ENCODE results near the gene CD74.
"Not testable (repeated sequence)": the region's sequence is repeated elsewhere in the genome, so short reads cannot be mapped to it uniquely, and the experiment has no call there.

The CD74 gene

GRCh38 chr5:150412319-150413175 is at the start of gene CD74:
CD74 (minus strand) TSS chr5:150412910; CDS start chr5:150412749, 161 bp downstream.
- DNase-seq = peak; percentile 87 to 90

DNA sequence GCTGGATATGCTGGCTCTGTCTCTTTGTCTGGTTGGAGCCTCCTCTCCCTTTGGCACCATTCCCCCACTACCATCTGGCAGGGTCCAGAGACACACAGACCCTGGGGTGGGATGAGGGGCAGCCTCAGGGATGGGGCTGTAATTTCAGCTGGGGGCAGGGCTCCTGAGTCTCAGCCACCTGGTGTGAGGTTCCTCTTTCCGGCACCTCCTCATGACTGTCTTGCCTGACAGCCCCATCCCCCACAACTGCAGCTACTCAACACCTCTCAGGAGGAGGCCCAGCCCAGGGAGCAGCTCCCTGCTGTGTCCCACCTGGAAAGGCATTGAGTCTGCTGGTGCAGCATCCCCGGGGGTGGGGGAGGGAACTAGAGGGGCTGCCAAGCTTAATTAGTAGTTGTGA is 48.5 kb upstream of the CD74 start:
- no peak for DNase-seq

DNA sequence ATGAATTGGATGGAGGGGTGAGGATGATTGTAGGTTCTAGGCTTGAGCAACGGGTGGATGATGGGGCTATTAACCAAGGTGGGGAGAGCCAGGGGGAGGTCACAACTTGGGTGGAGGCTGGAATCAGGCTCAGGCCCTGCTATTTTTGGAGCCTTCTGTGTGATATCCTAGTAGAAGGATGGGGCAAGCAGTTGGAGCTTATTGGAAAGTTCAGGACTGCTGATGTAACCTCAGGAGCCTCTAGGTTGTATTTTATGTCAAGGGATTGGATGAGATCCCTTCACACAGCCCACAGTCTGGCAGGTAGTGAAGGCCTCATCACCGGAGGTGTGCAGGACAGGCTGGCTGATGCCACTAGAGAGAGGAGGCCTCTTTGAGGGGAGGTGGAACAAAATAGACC is 48.1 kb upstream of the CD74 start:
- DNase-seq = no peak

DNA sequence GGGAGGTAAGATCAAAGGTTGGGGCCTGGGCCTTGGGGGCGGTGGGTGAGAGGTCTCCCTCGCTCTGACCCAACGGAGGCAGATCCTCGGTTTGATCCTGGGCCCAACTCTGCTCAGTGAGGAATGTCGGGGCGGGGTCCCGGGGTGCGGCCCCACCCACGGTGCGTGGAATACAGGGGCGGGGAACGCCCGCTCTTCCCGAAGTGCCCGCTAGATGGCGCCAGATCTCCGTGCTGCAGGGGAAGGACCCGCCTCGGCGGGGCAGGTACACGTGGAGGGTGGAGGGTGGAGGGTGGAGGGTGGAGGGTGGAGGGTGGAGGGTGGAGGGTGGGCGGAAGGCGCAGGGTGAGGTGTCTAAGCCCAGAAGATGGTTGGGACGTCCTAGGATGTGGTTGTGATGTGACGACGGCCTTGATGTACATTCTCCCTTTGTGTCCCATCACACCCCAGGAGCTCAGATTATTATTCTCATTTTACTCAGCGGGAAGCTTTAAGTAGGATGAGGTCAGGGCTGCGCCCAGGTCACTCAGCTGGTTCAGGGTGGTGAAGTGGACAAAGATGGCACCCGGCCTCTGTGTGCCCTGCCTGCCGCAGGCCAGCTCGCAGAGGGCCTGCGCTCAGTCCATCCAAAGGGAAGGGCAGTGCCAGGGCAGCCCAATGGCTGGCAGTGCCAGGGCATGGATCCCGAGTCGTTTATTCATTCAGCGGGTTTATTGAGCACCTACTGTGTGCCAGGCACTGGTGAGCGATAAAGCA is 46.3 kb upstream of the CD74 start:
- DNase-seq = peak; percentile 86 to 90

DNA sequence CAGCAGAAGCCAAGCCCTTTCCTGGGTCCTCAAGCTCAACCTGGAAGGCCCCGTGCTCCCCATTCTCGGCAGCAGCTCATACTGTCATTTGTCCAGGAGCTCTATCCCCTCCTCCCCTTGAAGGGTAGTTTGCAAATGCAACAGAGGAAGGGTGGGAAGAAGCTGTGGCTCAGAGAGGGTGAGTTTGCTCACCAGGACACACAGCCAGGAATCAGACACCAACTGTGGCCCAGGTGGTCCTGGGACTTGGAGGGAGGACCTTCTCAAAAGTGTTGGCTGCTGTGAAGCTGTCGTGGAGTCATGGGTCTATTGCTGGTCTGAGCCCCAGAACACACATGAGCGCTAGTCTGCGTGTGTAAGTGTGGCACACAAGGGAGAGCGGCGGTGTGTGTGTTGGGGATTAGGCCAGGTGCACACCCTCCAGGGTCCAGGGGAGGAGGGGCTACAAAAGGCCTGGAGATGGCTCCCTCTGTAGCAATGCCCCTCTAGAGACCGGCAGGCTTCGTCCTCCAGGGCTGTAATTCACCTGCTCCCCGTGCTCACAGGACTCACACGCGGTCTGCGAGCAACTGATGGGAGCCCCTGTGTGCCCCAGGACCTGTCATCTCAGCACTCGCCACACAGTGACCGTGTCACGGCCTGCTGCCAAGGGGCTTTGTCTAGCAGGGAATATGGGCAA is 45.0 kb upstream of the CD74 start:
- DNase-seq = no peak

GRCh38 chr5:150457121-150457520 is 44.4 kb upstream of the CD74 start:
- DNase-seq = no peak

- no peak for DNase-seq
Observed at GRCh38 chr5:150454492-150455229, 42.0 kb upstream of the CD74 start.

- not testable (repeated sequence) for DNase-seq
Observed at GRCh38 chr5:150454027-150454426, 41.3 kb upstream of the CD74 start.

GRCh38 chr5:150452914-150453313 is 40.2 kb upstream of the CD74 start:
- no peak for DNase-seq

DNA sequence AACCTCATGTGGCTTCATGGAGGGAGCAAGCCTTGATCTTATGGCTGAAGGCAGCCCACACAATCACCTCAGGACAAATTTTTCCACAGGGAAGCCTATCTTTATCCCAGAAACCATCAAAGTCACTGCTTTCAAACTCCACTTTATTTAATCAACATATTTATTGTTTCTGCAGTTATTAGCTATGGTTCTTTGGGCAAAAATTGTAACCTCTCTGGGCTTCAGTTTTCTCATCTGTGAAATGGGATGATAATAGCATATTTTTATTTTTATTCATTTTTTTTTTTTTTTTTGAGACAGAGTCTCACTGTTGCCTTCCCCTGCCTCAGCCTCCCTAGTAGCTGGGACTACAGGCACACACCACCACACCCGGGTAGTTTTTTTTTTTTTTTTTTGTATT is 38.9 kb upstream of the CD74 start:
- DNase-seq = no peak

DNA sequence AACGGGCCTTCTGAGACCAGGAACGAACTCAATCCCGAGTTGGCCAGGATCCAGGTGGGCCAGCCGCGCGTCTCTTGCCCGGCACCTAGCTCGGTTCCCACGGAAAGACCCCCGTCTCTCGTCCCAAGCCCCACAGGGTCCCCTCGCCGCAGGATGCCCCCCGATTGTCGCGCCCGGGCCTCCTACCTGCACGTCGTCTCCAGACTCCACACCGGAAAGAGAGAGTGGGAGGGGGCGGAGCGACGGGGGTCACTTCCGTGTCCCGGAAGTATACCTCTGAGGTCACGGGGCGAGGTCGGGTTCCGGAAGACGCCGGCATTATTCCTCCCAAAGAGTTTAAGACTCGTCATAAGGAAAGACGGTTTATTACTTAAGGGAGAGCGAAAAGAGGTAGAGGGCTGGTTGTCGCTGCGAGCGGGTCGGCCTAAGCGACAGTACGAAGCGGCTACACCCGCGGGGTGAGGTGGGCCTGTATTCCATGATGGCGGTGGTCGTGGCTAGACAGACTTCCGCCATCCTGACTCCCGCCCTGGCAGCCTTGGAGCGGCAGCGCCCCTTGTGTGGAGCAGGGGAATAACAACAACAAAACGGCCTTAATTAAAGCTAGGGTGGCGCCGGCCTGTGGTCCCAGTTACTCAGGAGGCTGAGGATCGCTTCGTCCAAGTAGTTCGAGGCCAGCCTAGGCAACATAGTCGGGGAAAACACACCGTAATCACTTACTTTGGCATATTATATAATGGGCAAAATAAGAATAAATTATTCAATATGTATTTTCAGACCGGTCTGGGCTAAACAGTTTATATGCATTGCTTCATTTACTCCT is 37.0 kb upstream of the CD74 start, which contains the start of gene RPS14:
Gene RPS14, minus strand, starts transcription at position 223 of the 823 bp plus-strand sequence. CDS start 2,006 bp downstream, outside the sequence.
- peak; percentile 96 for DNase-seq

GRCh38 chr5:150448952-150449516 is 36.3 kb upstream of the CD74 start:
- no peak for DNase-seq

- no peak for DNase-seq
Observed at GRCh38 chr5:150448334-150448733, 35.6 kb upstream of the CD74 start.

GRCh38 chr5:150447188-150447587 is 34.5 kb upstream of the CD74 start:
- no peak for DNase-seq

GRCh38 chr5:150446583-150446982 is 33.9 kb upstream of the CD74 start:
- DNase-seq = no peak

DNA sequence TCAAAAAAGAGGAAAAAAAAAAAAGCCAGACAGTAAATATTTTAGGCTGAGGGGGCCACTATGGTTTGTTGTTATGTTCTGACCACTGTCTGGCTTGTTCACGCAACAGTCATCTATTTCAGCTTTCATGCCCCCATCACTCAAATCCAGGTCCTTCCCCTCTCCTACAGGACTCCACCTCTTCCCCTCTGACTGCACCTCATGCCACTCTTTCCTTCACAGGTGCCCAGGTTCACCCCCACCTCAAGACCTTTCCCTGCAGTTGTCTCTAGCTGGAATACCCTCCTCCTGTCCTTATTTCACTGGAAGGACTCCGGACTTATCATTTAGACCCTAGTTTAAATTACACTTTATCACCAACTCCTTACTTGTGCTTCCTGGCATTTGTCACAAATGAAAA is 33.4 kb upstream of the CD74 start:
- no peak for DNase-seq

GRCh38 chr5:150444770-150445169 is 32.1 kb upstream of the CD74 start:
- no peak for DNase-seq

DNA sequence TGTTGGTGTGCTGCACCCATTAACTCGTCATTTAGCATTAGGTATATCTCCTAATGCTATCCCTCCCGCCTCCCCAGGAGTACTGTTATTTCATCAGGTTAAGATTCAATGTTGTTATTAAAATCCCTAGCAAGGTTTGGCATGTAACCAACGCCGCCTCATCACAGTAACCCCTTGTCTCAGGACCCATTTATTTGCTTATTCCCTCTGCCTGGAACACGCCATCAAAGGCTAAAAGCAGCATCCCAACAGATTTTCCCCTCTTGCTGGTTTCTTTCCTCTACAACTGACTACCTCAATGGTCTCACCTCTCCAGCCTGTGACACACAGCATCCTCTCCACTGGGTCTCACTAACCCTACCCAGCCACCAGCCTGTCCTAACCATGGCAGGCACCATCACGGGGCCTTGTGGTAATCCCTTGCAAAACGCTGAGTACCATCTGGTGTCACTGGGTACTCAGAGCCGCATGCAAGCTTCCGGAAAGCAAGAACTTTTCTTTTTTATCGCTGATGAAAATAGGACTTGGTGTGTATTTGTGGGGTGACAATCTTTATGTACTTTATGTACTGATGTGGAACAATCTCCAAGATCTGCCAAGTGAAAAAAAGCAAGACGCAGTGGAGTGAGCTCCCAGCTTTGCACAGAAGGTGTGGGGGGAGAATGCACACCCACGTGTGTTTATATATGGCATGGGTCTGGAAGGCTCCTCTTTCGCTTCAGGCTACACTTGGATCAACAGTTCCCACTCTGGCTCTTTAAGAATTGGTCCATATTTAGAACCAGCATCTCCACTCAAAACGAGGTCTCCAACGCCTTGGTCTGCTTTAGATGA is 30.7 kb upstream of the CD74 start:
- DNase-seq = no peak

- DNase-seq = no peak
Observed at GRCh38 chr5:150442699-150443080, 30.0 kb upstream of the CD74 start.

Data from activated CD4-positive, alpha-beta T cell treated with anti-CD3 and anti-CD28 coated beads, Interleukin-2, amount 50 U/mL, for 4 hours (primary cell).